GM23338 (cell line): Measurements from ENCODE around the gene SYNE1. TPM values are rescaled to one million over a fixed set of nuclear protein-coding genes. Genes with fewer than 3 reads are reported as not detected.

ENCODE experiments used
- ATAC-seq: fragments of 200-7000 bp; cut with Tn5 transposase; 3 replicates; pipeline ENCODE4 v1.9.1; 2020
- DNase-seq: peaks from one replicate; pipeline ENCODE4 v3.0.0-alpha.2; 2015; ENCODE audit warnings: low spot score
- H2AFZ ChIP-seq: fragments of 200-600 bp; sonication (generic); 2 replicates; pipeline ENCODE4 v1.8.0; 2016; ENCODE audit warnings: antibody characterized with exemption, mild to moderate bottlenecking, moderate library complexity
- H3F3A ChIP-seq: fragments of 200-600 bp; sonication (generic); replicated peaks from 2 replicates; pipeline ENCODE4 v1.8.0; 2017; ENCODE audit warnings: antibody characterized with exemption, mixed run types, low read depth
- H3K27ac ChIP-seq: fragments of 200-600 bp; sonication (generic); 2 replicates; pipeline ENCODE4 v1.6.1; 2016; ENCODE audit warnings: low read depth
- H3K27me3 ChIP-seq: fragments of 200-600 bp; sonication (generic); 2 replicates; pipeline ENCODE4 v1.8.0; 2016; ENCODE audit warnings: mild to moderate bottlenecking, mixed run types, moderate library complexity; ENCODE audit not compliant: insufficient read depth
- H3K36me3 ChIP-seq: fragments of 200-600 bp; sonication (generic); 2 replicates; pipeline ENCODE4 v1.8.0; 2016; ENCODE audit warnings: mild to moderate bottlenecking; ENCODE audit not compliant: insufficient read depth
- H3K4me1 ChIP-seq: fragments of 200-600 bp; sonication (generic); 2 replicates; pipeline ENCODE4 v1.8.0; 2016; ENCODE audit warnings: mild to moderate bottlenecking, moderate library complexity; ENCODE audit not compliant: insufficient read depth
- H3K4me2 ChIP-seq: fragments of 200-600 bp; sonication (generic); 2 replicates; pipeline ENCODE4 v1.7.1; 2017; ENCODE audit warnings: mixed run types
- H3K4me3 ChIP-seq: fragments of 200-600 bp; sonication (generic); 2 replicates; pipeline ENCODE4 v1.6.1; 2016; ENCODE audit warnings: mixed run types
- H3K79me2 ChIP-seq: fragments of 200-600 bp; sonication (generic); replicated peaks from 2 replicates; pipeline ENCODE4 v1.8.0; 2017; ENCODE audit warnings: mild to moderate bottlenecking; ENCODE audit not compliant: insufficient read depth
- H3K9me2 ChIP-seq: fragments of 200-600 bp; sonication (generic); 2 replicates; pipeline ENCODE4 v1.8.0; 2017; ENCODE audit not compliant: insufficient read depth
- H4K20me1 ChIP-seq: fragments of 200-600 bp; sonication (generic); replicated peaks from 2 replicates; pipeline ENCODE4 v1.8.0; 2017; ENCODE audit warnings: mild to moderate bottlenecking; ENCODE audit not compliant: insufficient read depth
- H3K27ac Mint-ChIP-seq: 2 replicates; pipeline ENCODE4 v1.8.0; 2020; ENCODE audit warnings: inconsistent platforms, mild to moderate bottlenecking, moderate library complexity, mixed read lengths
- H3K27me3 Mint-ChIP-seq: 3 replicates; pipeline ENCODE4 v1.8.0; 2022; ENCODE audit warnings: low read depth, mild to moderate bottlenecking, moderate library complexity, mixed read lengths, inconsistent platforms; ENCODE audit not compliant: insufficient read depth, poor library complexity
- H3K36me3 Mint-ChIP-seq: 3 replicates; pipeline ENCODE4 v1.8.0; 2021; ENCODE audit warnings: low read depth, mild to moderate bottlenecking, inconsistent platforms, moderate library complexity, mixed read lengths
- H3K4me1 Mint-ChIP-seq: 3 replicates; pipeline ENCODE4 v1.8.0; 2020; ENCODE audit warnings: mild to moderate bottlenecking, inconsistent platforms, mixed read lengths
- H3K4me3 Mint-ChIP-seq: 3 replicates; pipeline ENCODE4 v1.8.0; 2021; ENCODE audit warnings: moderate library complexity, mild to moderate bottlenecking, inconsistent platforms, mixed read lengths
- H3K9me3 Mint-ChIP-seq: 3 replicates; pipeline ENCODE4 v1.8.0; 2020; ENCODE audit warnings: moderate library complexity, mild to moderate bottlenecking, inconsistent platforms, mixed read lengths
- EZH2 ChIP-seq: fragments of 200-600 bp; sonication (generic); IDR thresholded peaks from one replicate; pipeline ENCODE4 v1.8.0; 2017; ENCODE audit warnings: antibody characterized with exemption, mild to moderate bottlenecking, low read depth; ENCODE audit not compliant: unreplicated experiment
- NANOG ChIP-seq: IDR thresholded peaks from 2 replicates; pipeline ENCODE4 v1.6.1; 2016; ENCODE audit warnings: antibody characterized with exemption, borderline replicate concordance
- POLR2AphosphoS5 ChIP-seq: IDR thresholded peaks from 2 replicates; pipeline ENCODE4 v1.6.1; 2016; ENCODE audit warnings: antibody characterized with exemption, low read depth
- STAT1 ChIP-seq: IDR thresholded peaks from one replicate; pipeline ENCODE4 v1.6.1; 2016; ENCODE audit warnings: antibody characterized with exemption; ENCODE audit not compliant: unreplicated experiment
- ZNF331 ChIP-seq: fragments of 250-450 bp; sonication (Bioruptor Pico); IDR thresholded peaks from 2 replicates; pipeline ENCODE4 v1.5.0; 2020; ENCODE audit warnings: low read depth, mild to moderate bottlenecking, moderate library complexity
- ZNF462 ChIP-seq: fragments of 250-450 bp; sonication (Bioruptor Pico); IDR thresholded peaks from 2 replicates; pipeline ENCODE4 v1.5.0; 2020; ENCODE audit warnings: mild to moderate bottlenecking, moderate library complexity
- polyA plus RNA-seq: library from polyadenylated mRNA; unstranded; fragments of >200 nt; fragmentation: Nextera tagmentation; extraction: Ambion mirVana; gene quantifications from 2 replicates; pipeline ENCODE4 v1.2.1, GENCODE V29; 2016
- total RNA-seq: library from RNA; depleted of rRNA; stranded (reverse); fragments of >200 nt; shearing (Covaris generic); gene quantifications from 2 replicates; pipeline ENCODE4 v1.2.3, GENCODE V29; 2014
- TF ChIP-seq, protein P1 (sequence below): IDR thresholded peaks from 2 replicates; pipeline ENCODE4 v1.6.1; 2016; ENCODE audit warnings: antibody characterized with exemption
- TF ChIP-seq, protein P2 (sequence below), 2 experiments: fragments of 200-600 bp in 1 of 2; sonication (generic) in 1 of 2; conservative IDR thresholded peaks; 2 replicates each; pipeline versions ENCODE4 v1.5.1 to v1.6.1; 2016 to 2017; ENCODE audit warnings: antibody characterized with exemption in 2 of 2, low read depth in 2 of 2, mild to moderate bottlenecking in 2 of 2, moderate library complexity in 1 of 2

SYNE1 gene
- total and polyA plus RNA-seq, 2 experiments from 2014 or later, result 3.9 to 13.6 TPM

GRCh38 chr6:152201120-152201519 lies 436.0 kb downstream of the SYNE1 start (continued):
- no peak for TF ChIP-seq ZNF462 (CRISPR knock-in tag)
- TF ChIP-seq POLR2AphosphoS5, result no peak
- TF ChIP-seq NANOG, result no peak

DNA sequence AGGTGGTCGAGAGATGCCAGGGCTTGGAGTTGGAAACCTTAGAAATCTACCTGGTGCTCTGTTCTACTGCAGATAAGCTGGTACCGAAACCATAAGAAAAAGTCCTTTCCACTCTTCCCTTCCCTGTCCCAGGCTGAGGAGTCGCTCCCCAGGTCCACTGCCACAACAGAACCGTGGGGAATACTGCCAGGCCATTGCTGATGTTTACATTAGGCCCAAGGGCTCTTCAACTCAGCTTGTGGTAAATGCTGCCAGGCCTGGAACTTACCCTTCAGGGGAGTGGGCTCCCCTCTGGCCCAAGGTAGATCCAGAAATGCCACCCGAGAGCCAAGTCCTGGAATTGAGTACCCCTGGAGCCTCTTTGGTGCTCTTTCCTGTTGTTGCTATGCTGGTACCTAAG lies 441.3 kb downstream of the SYNE1 start:
- ATAC-seq (no peak), DNase-seq (no peak)
- Histone ChIP-seq H3K9me2 (no peaks in the 10 kb centered on the region), H3K4me2 (no peak overlapping the region), H3K36me3 (no peaks in the 10 kb centered on the region), H3K27ac (no peak overlapping the region), H3K27me3 (no peaks in the 10 kb centered on the region), H3K79me2 (no peaks in the 10 kb centered on the region), H4K20me1 (no peaks in the 10 kb centered on the region), H2AFZ (no peak overlapping the region), H3K4me3 (no peak overlapping the region), H3F3A (no peaks in the 10 kb centered on the region), H3K4me1 (no peaks in the 10 kb centered on the region)
- Mint-ChIP-seq H3K4me3 (no peak overlapping the region), H3K9me3 (no peaks in the 10 kb centered on the region; the same call in 2 of the 3 replicates), H3K36me3 (no peaks in the 10 kb centered on the region), H3K27me3 (peaks cover 5% of the 10 kb centered on the region), H3K27ac (no peak overlapping the region), H3K4me1 (peaks cover 2% of the 10 kb centered on the region; the same call in 2 of the 3 replicates)
- TF ChIP-seq ZNF331 (CRISPR knock-in tag) (no peak), EZH2 (no peak), STAT1 (no peak)
- TF ChIP-seq, protein P1, sequence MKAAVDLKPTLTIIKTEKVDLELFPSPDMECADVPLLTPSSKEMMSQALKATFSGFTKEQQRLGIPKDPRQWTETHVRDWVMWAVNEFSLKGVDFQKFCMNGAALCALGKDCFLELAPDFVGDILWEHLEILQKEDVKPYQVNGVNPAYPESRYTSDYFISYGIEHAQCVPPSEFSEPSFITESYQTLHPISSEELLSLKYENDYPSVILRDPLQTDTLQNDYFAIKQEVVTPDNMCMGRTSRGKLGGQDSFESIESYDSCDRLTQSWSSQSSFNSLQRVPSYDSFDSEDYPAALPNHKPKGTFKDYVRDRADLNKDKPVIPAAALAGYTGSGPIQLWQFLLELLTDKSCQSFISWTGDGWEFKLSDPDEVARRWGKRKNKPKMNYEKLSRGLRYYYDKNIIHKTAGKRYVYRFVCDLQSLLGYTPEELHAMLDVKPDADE, result no peak
- TF ChIP-seq, protein P2, sequence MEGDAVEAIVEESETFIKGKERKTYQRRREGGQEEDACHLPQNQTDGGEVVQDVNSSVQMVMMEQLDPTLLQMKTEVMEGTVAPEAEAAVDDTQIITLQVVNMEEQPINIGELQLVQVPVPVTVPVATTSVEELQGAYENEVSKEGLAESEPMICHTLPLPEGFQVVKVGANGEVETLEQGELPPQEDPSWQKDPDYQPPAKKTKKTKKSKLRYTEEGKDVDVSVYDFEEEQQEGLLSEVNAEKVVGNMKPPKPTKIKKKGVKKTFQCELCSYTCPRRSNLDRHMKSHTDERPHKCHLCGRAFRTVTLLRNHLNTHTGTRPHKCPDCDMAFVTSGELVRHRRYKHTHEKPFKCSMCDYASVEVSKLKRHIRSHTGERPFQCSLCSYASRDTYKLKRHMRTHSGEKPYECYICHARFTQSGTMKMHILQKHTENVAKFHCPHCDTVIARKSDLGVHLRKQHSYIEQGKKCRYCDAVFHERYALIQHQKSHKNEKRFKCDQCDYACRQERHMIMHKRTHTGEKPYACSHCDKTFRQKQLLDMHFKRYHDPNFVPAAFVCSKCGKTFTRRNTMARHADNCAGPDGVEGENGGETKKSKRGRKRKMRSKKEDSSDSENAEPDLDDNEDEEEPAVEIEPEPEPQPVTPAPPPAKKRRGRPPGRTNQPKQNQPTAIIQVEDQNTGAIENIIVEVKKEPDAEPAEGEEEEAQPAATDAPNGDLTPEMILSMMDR (conservative IDR thresholded peaks at IDR 0.05; ENCODE audit: low read depth in 2 of 2), result no peak
